Keratinocyte (primary cell): ENCODE data around the gene REV1.

Experiments
- CTCF ChIP-seq, 3 experiments: IDR thresholded peaks in 1 of 3; conservative IDR thresholded peaks in 1 of 3; optimal IDR thresholded peaks in 1 of 3; 2 replicates in 2 of 3; 3 replicates in 1 of 3; pipeline versions ENCODE3 to v1.5.1; 2011; ENCODE audit warnings: low read length in 3 of 3, mild to moderate bottlenecking in 3 of 3, moderate library complexity in 2 of 3, control low read depth in 1 of 3, inconsistent platforms in 1 of 3; ENCODE audit not compliant: insufficient read depth in 2 of 3; ENCODE audit errors: extremely low read depth in 1 of 3
- EZH2 ChIP-seq: IDR thresholded peaks from one replicate; pipeline ENCODE4 v1.6.1; 2012; ENCODE audit warnings: inconsistent platforms, mild to moderate bottlenecking, low read length, moderate library complexity

DNA sequence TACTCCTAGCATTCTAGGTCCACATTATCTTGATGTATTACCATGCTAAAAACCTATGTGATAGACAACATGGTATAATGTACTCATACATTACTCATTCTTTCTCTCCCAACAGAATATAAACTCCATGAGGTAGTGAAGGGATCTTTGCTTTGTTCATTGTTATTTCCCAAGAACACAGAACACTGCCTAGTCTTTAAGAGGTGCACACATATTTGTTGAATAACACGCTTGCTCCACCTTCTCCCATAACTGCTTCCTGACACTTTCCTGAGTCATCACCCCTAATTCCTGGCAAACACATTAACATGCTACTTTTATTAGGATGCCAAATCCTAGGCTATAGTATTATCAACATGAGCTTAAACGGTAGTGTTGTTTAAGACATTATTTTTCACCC is 41.3 kb downstream of the REV1 start:
- TF ChIP-seq CTCF (optimal IDR thresholded peaks at IDR 0.05 in 1 of 3, IDR thresholded peaks at IDR 0.05 in 1 of 3, conservative IDR thresholded peaks at IDR 0.05 in 1 of 3; ENCODE audit: extremely low read depth in 1 of 3, insufficient read depth in 2 of 3, low read length in 3 of 3) (no peak), EZH2 (no peak)
